IMR-90 (cell line): ENCODE results near the gene C21orf58. TPM values are rescaled to one million over a fixed set of nuclear protein-coding genes. Genes with fewer than 3 reads are reported as not detected.
A peak's percentile ranks its signal among the peaks of the same experiment; 100 is the strongest.

Experiments
- ATAC-seq: fragments of 200-7000 bp; cut with Tn5 transposase; 2 replicates; pipeline ENCODE4 v1.9.1; 2020; ENCODE audit warnings: low read depth, mild to moderate bottlenecking, moderate library complexity
- BruUV-seq: library from RNA; stranded (reverse); fragments of 400-500 nt; replicated peaks from 2 replicates; lab custom pipeline; 2021; lab: Mats Ljungman, UMichigan
- CTCF ChIA-PET: fragments of 300-600 bp; formaldehyde crosslinking; extraction: SDS; loops from one replicate; lab custom pipeline; 2021; ENCODE audit warnings: antibody characterized with exemption; lab: Yijun Ruan, JAX
- POLR2A ChIA-PET: fragments of 300-600 bp; sonication (Branson Sonifier 250); formaldehyde crosslinking; loops from one replicate; lab custom pipeline; 2022; ENCODE audit warnings: antibody characterized with exemption; ENCODE audit not compliant: unreplicated experiment; lab: Charles Lee
- DNase-seq: peaks from one replicate; pipeline ENCODE4 v3.0.0; 2013
- H2AFZ ChIP-seq: replicated peaks from 2 replicates; pipeline ENCODE3; 2013; ENCODE audit warnings: low read length, mild to moderate bottlenecking; ENCODE audit not compliant: poor library complexity
- H2AK5ac ChIP-seq: 2 replicates; pipeline ENCODE4 v1.6.1; 2013; ENCODE audit warnings: low read depth, low read length, inconsistent platforms
- H2AK9ac ChIP-seq: replicated peaks from 2 replicates; pipeline ENCODE3; 2013; ENCODE audit warnings: mild to moderate bottlenecking, low read depth, low read length, moderate library complexity; ENCODE audit not compliant: poor library complexity
- H2BK120ac ChIP-seq: 2 replicates; pipeline ENCODE4 v1.6.1; 2013; ENCODE audit warnings: low read depth, low read length, inconsistent platforms
- H2BK15ac ChIP-seq: 3 replicates; pipeline ENCODE4 v1.6.1; 2013; ENCODE audit warnings: low read depth, low read length, inconsistent platforms
- H2BK20ac ChIP-seq: 2 replicates; pipeline ENCODE4 v1.6.1; 2013; ENCODE audit warnings: low read depth, mild to moderate bottlenecking, inconsistent platforms, low read length, moderate library complexity
- H2BK5ac ChIP-seq: 2 replicates; pipeline ENCODE4 v1.6.1; 2013; ENCODE audit warnings: mild to moderate bottlenecking, low read depth, low read length, inconsistent platforms; ENCODE audit not compliant: poor library complexity, severe bottlenecking
- H3K14ac ChIP-seq: replicated peaks from 2 replicates; pipeline ENCODE4 v1.6.1; 2013; ENCODE audit warnings: low read depth, low read length, inconsistent platforms
- H3K18ac ChIP-seq: 2 replicates; pipeline ENCODE4 v1.6.1; 2013; ENCODE audit warnings: low read depth, low read length, control low read depth
- H3K23ac ChIP-seq: 2 replicates; pipeline ENCODE4 v1.6.1; 2013; ENCODE audit warnings: low read depth, low read length, inconsistent platforms
- H3K27ac ChIP-seq: 2 replicates; pipeline ENCODE4 v1.5.1; 2013; ENCODE audit warnings: mild to moderate bottlenecking, control low read depth, low read length; ENCODE audit not compliant: insufficient read depth
- H3K27me3 ChIP-seq: 2 replicates; pipeline ENCODE4 v1.6.1; 2013; ENCODE audit warnings: low read length; ENCODE audit not compliant: control insufficient read depth, insufficient read depth
- H3K36me3 ChIP-seq: 2 replicates; pipeline ENCODE4 v1.6.1; 2013; ENCODE audit warnings: low read length, mixed read lengths; ENCODE audit not compliant: control insufficient read depth, insufficient read depth
- H3K4ac ChIP-seq: 2 replicates; pipeline ENCODE4 v1.6.1; 2013; ENCODE audit warnings: low read depth, low read length, inconsistent platforms
- H3K4me1 ChIP-seq: 2 replicates; pipeline ENCODE4 v1.6.1; 2013; ENCODE audit warnings: low read length, mixed read lengths; ENCODE audit not compliant: control insufficient read depth, insufficient read depth
- H3K4me2 ChIP-seq: 2 replicates; pipeline ENCODE4 v1.6.1; 2013; ENCODE audit warnings: low read depth, mild to moderate bottlenecking, control low read depth, low read length, moderate library complexity
- H3K4me3 ChIP-seq: 2 replicates; pipeline ENCODE4 v1.5.1; 2013; ENCODE audit warnings: low read depth, mild to moderate bottlenecking, control low read depth, low read length, moderate library complexity; ENCODE audit not compliant: insufficient read depth
- H3K56ac ChIP-seq: 2 replicates; pipeline ENCODE4 v1.6.1; 2013; ENCODE audit warnings: low read length, inconsistent platforms; ENCODE audit not compliant: insufficient read depth; ENCODE audit errors: extremely low read depth
- H3K79me1 ChIP-seq, 2 experiments: 2 replicates each; pipeline ENCODE4 v1.6.1; 2013; ENCODE audit warnings: low read length in 2 of 2, inconsistent platforms in 1 of 2, low read depth in 1 of 2
- H3K9ac ChIP-seq: 2 replicates; pipeline ENCODE4 v1.6.1; 2013; ENCODE audit warnings: low read depth, low read length, control low read depth
- H3K9me1 ChIP-seq: 2 replicates; pipeline ENCODE4 v1.6.1; 2013; ENCODE audit warnings: low read length, inconsistent platforms; ENCODE audit not compliant: insufficient read depth
- H3K9me3 ChIP-seq: 2 replicates; pipeline ENCODE4 v1.6.1; 2013; ENCODE audit warnings: low read length; ENCODE audit not compliant: control insufficient read depth, insufficient read depth
- H4K20me1 ChIP-seq: 2 replicates; pipeline ENCODE4 v1.6.1; 2013; ENCODE audit warnings: low read length, inconsistent platforms; ENCODE audit not compliant: insufficient read depth
- H4K5ac ChIP-seq: 2 replicates; pipeline ENCODE4 v1.6.1; 2013; ENCODE audit warnings: mild to moderate bottlenecking, low read depth, low read length, control low read depth
- H4K8ac ChIP-seq, 2 experiments: 2 replicates each; pipeline ENCODE4 v1.6.1; 2013; ENCODE audit warnings: low read depth in 2 of 2, low read length in 2 of 2, control low read depth in 1 of 2, inconsistent platforms in 1 of 2
- H4K91ac ChIP-seq: 2 replicates; pipeline ENCODE4 v1.6.1; 2013; ENCODE audit warnings: low read depth, low read length, inconsistent platforms; ENCODE audit not compliant: insufficient read depth
- CEBPB ChIP-seq: IDR thresholded peaks from 2 replicates; pipeline ENCODE4 v1.6.1; 2012; ENCODE audit warnings: low read depth, low read length, improper control_type of control experiment
- ELK1 ChIP-seq: fragments of 150-350 bp; IDR thresholded peaks from 2 replicates; pipeline ENCODE4 v1.6.1; 2016; ENCODE audit warnings: low read depth, mild to moderate bottlenecking, low read length, moderate library complexity, borderline replicate concordance
- FOS ChIP-seq: fragments of 150-350 bp; IDR thresholded peaks from 2 replicates; pipeline ENCODE4 v1.6.1; 2016; ENCODE audit warnings: low read depth, low read length
- MAFK ChIP-seq: IDR thresholded peaks from 2 replicates; pipeline ENCODE4 v1.6.1; 2012; ENCODE audit warnings: low read depth, low read length, improper control_type of control experiment
- MAZ ChIP-seq: IDR thresholded peaks from 2 replicates; pipeline ENCODE4 v1.6.1; 2012; ENCODE audit warnings: low read depth, mild to moderate bottlenecking, low read length, improper control_type of control experiment, moderate library complexity, borderline replicate concordance
- MXI1 ChIP-seq: IDR thresholded peaks from 2 replicates; pipeline ENCODE4 v1.6.1; 2012; ENCODE audit warnings: low read depth, mild to moderate bottlenecking, low read length, moderate library complexity, borderline replicate concordance
- NFE2L2 ChIP-seq: fragments of 150-350 bp; IDR thresholded peaks from 2 replicates; pipeline ENCODE4 v1.6.1; 2016; ENCODE audit warnings: low read depth, mild to moderate bottlenecking, low read length
- POLR2A ChIP-seq: IDR thresholded peaks from 2 replicates; pipeline ENCODE4 v1.6.1; 2012; ENCODE audit warnings: mild to moderate bottlenecking, low read depth, low read length
- RAD21 ChIP-seq: IDR thresholded peaks from 2 replicates; pipeline ENCODE4 v1.6.1; 2012; ENCODE audit warnings: low read length, improper control_type of control experiment
- RCOR1 ChIP-seq: IDR thresholded peaks from 2 replicates; pipeline ENCODE4 v1.6.1; 2012; ENCODE audit warnings: mild to moderate bottlenecking, low read length, improper control_type of control experiment; ENCODE audit not compliant: insufficient replicate concordance
- RFX5 ChIP-seq: IDR thresholded peaks from 2 replicates; pipeline ENCODE4 v1.8.0; 2012; ENCODE audit warnings: low read depth, mild to moderate bottlenecking, low read length, moderate library complexity
- SMC3 ChIP-seq: fragments of 150-350 bp; IDR thresholded peaks from 2 replicates; pipeline ENCODE4 v1.6.1; 2016; ENCODE audit warnings: low read depth, mild to moderate bottlenecking, antibody characterized with exemption, low read length, moderate library complexity
- USF2 ChIP-seq: fragments of 150-350 bp; IDR thresholded peaks from 2 replicates; pipeline ENCODE4 v1.6.1; 2017; ENCODE audit warnings: mild to moderate bottlenecking, antibody characterized with exemption, low read length, low read depth
- WGBS, 2 experiments: methylation state at CpG; one replicate each; pipeline versions ENCODE4 v1.1.5 to v1.1.7; 2013; ENCODE audit warnings: missing lambda C conversion rate in 2 of 2; ENCODE audit not compliant: insufficient read length in 1 of 2; ENCODE audit errors: extremely low coverage in 2 of 2; 5-methylcytosine and 5-hydroxymethylcytosine counted together
- dilution Hi-C: fragments of 300-500 bp; cut with HindIII; formaldehyde crosslinking; loops from one replicate; pipeline ENCODE4 v1.14.3; 2018; ENCODE audit warnings: low sequenced_read_pairs; ENCODE audit not compliant: unreplicated experiment
- in situ Hi-C: fragments of 300-500 bp; cut with MboI; formaldehyde crosslinking; loops from 3 replicates; pipeline ENCODE4 v1.14.3; 2019; ENCODE audit warnings: low sequenced_read_pairs, inconsistent platforms, mixed read lengths
- intact Hi-C: fragments of 100-400 bp; cut with micrococcal nuclease; formaldehyde crosslinking; loops from 2 replicates; pipeline ENCODE4 v1.10.0; 2022
- polyA plus RNA-seq, 3 experiments: library from polyadenylated mRNA; depleted of rRNA; stranded (reverse); fragments of >200 nt; gene quantifications; 2 replicates each; pipeline ENCODE4 v1.2.3, GENCODE V29; 2012; ENCODE audit warnings: low replicate concordance in 1 of 3
- total RNA-seq: library from RNA; depleted of rRNA; stranded (reverse); fragments of >200 nt; gene quantifications from 2 replicates; pipeline ENCODE4 v1.2.3, GENCODE V29; 2012
- TF ChIP-seq, protein P1 (sequence below): conservative IDR thresholded peaks from 2 replicates; pipeline ENCODE4 v1.5.1; 2012; ENCODE audit warnings: mild to moderate bottlenecking, low read depth, low read length, improper control_type of control experiment

C21orf58 gene
- total and polyA plus RNA-seq, 2 of the 4 experiments (the other 2 are of a cell fraction), result 2.7 to 6.2 TPM

- 97% methylated on average over 11 of the region's 22 CpGs; no CpG with 5 or more reads in 1 of the 2 experiments for WGBS, 2 experiments
- Histone ChIP-seq H3K23ac (no peak overlapping the region), H3K36me3 (peaks cover 62% of the 10 kb centered on the region), H2BK15ac (no peak overlapping the region), H3K27ac (no peak overlapping the region), H4K20me1 (peaks cover 10% of the 10 kb centered on the region; the same call in 1 of the 2 replicates), H4K91ac (no peak overlapping the region), H2BK5ac (no peak overlapping the region), H2BK20ac (no peak overlapping the region), H2BK120ac (no peak overlapping the region), H4K8ac (no peak overlapping the region), H3K18ac (no peak overlapping the region), H3K4me3 (no peak overlapping the region), H3K14ac (no peak overlapping the region), H2AK9ac (no peak overlapping the region), H3K56ac (no peak overlapping the region), H4K5ac (no peak overlapping the region), H3K27me3 (no peaks in the 10 kb centered on the region), H2AFZ (peak overlapping the region; percentile 32), H3K79me1 (peaks cover 9 to 22% of the 10 kb centered on the region in 2 experiments), H3K9me1 (no peaks in the 10 kb centered on the region), H3K4ac (no peak overlapping the region), H3K9me3 (no peaks in the 10 kb centered on the region), H3K4me2 (no peak overlapping the region), H3K4me1 (no peaks in the 10 kb centered on the region), H3K9ac (no peak overlapping the region), H2AK5ac (no peak overlapping the region)
- ChIA-PET CTCF (no interaction called here), POLR2A (no interaction called here)
- DNase-seq (no peak), ATAC-seq (no peak)
- TF ChIP-seq MXI1, result no peak
- TF ChIP-seq, protein P1, sequence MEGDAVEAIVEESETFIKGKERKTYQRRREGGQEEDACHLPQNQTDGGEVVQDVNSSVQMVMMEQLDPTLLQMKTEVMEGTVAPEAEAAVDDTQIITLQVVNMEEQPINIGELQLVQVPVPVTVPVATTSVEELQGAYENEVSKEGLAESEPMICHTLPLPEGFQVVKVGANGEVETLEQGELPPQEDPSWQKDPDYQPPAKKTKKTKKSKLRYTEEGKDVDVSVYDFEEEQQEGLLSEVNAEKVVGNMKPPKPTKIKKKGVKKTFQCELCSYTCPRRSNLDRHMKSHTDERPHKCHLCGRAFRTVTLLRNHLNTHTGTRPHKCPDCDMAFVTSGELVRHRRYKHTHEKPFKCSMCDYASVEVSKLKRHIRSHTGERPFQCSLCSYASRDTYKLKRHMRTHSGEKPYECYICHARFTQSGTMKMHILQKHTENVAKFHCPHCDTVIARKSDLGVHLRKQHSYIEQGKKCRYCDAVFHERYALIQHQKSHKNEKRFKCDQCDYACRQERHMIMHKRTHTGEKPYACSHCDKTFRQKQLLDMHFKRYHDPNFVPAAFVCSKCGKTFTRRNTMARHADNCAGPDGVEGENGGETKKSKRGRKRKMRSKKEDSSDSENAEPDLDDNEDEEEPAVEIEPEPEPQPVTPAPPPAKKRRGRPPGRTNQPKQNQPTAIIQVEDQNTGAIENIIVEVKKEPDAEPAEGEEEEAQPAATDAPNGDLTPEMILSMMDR, result no peak
- TF ChIP-seq USF2, result no peak
- no peak for TF ChIP-seq MAFK
- TF ChIP-seq FOS, result no peak
- TF ChIP-seq RFX5, result no peak
- TF ChIP-seq SMC3, result no peak
- TF ChIP-seq CEBPB, result no peak
- TF ChIP-seq ELK1, result no peak
- TF ChIP-seq RAD21, result no peak
- TF ChIP-seq POLR2A, result no peak
- TF ChIP-seq NFE2L2, result no peak
- no peak for TF ChIP-seq RCOR1
- TF ChIP-seq MAZ, result no peak
- dilution Hi-C loops (no loop called here), intact Hi-C loops (no loop called here), in situ Hi-C loops (no loop called here)
- BruUV-seq, result no TSS peak
These were observed 59.5 kb downstream of the C21orf58 start for GRCh38 chr21:46264046-46264689.
